GM12892 (cell line): ENCODE measurements around the gene CCDC124. TPM values are rescaled to one million over a fixed set of nuclear protein-coding genes. Genes with fewer than 3 reads are reported as not detected.
"Not testable (repeated sequence)": the region's sequence is repeated elsewhere in the genome, so short reads cannot be mapped to it uniquely, and the experiment has no call there.

ENCODE experiments used
- DNase-seq: peaks from one replicate; pipeline ENCODE4 v3.0.0; 2011; ENCODE audit not compliant: insufficient read length
- FAIRE-seq: peaks from 2 replicates; lab custom pipeline; 2011; peaks lifted over from hg19 to GRCh38; lab: Jason Lieb, UNC
- POLR2A ChIP-seq: IDR thresholded peaks from 2 replicates; pipeline ENCODE4 v1.6.1; 2011; ENCODE audit warnings: low read depth, low read length, control low read depth
- POLR2AphosphoS5 ChIP-seq: IDR thresholded peaks from 2 replicates; pipeline ENCODE4 v1.6.1; 2011; ENCODE audit warnings: low read depth, low read length, control low read depth
- TAF1 ChIP-seq: IDR thresholded peaks from 2 replicates; pipeline ENCODE4 v1.6.1; 2011; ENCODE audit warnings: low read depth, mild to moderate bottlenecking, control low read depth, low read length, borderline replicate concordance
- polyA plus RNA-seq: library from polyadenylated mRNA; unstranded; fragments of >200 nt; gene quantifications from one replicate; pipeline ENCODE4 v1.2.1, GENCODE V29; 2012; ENCODE audit warnings: missing spikeins, inconsistent platforms; ENCODE audit not compliant: missing spikeins

Gene CCDC124, protein sequence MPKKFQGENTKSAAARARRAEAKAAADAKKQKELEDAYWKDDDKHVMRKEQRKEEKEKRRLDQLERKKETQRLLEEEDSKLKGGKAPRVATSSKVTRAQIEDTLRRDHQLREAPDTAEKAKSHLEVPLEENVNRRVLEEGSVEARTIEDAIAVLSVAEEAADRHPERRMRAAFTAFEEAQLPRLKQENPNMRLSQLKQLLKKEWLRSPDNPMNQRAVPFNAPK
- 27.5 TPM for polyA plus RNA-seq

DNA sequence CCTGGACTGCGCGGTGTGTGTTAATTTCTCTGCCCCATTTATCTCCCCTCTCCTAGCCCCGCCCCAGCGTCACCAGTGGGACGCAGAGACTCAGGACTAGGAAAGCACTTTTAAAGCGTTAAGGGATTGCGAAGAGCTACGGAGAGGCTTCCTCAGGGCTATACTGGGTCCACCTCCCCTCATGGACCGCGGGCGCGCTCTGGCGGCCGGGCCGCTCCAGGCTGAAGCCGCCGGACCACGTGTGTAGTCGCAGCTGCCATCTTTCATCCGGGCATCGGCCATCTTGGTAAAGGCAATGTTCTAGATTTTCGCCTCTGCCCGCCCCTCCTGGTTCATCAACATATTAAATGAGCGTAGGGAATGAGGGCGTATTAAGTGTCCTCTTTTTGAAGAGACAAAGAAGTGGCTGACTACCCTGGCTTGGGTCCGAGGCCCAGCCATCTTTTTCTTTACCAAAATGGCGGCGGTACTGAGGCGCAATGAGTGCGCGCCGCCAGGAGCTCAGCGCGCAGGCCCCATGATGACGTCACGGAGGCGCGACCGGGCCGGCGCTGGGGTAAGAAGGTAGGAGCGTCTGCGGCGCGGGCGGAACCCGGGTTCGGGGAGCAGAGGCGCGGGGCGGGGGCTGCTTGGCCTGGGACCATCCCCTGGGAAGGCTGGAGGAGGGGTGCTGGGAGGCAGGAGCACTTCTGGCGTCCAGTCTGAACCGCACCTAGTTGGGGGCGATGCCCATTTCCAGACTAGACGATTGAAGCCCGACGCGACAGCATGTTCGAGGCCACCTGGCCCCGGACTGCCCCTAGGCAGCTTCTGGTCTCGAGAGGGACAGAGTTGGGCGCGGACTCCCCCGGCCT, at the start of gene CCDC124:
CCDC124 (plus strand) TSS at position 531 of the 854 bp plus-strand sequence. CDS start 3,406 bp downstream, outside the sequence.
- DNase-seq (peak; percentile 93), FAIRE-seq (peak; percentile 95)
- TF ChIP-seq POLR2AphosphoS5: no peak
- no peak for TF ChIP-seq TAF1
- peak; percentile 78; the same call in 1 of the 2 replicates for TF ChIP-seq POLR2A

DNA sequence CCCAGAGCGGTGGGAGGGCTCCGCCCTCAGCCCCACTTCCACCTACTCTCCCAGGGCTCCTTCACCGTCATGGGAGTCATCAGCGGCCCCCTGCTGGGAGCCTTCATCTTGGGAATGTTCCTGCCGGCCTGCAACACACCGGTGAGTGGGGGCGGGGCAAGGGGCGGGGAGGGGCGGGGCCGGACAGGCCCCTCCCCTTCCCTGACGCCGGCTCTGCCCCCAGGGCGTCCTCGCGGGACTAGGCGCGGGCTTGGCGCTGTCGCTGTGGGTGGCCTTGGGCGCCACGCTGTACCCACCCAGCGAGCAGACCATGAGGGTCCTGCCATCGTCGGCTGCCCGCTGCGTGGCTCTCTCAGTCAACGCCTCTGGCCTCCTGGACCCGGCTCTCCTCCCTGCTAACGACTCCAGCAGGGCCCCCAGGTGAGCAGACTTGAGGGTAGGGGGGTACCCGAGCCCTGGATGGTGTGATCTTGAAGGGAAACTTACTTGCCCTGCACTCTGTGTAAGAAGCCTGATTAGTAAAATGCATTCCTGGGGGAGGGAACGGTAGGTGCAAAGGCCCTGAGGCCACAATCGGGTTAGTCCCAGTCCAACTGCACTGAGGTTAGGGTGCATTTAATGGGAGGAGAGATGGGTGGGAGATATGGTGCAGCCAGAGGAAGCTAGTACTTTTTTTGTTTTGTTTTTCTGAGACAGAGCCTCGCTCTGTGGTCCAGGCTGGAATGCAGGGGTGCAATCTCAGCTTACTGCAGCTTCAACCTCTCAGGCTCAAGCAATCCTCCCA, 49.0 kb upstream of the CCDC124 start:
- no peak for FAIRE-seq
- DNase-seq: no peak
- TF ChIP-seq POLR2A (no peak), TAF1 (no peak), POLR2AphosphoS5 (no peak)

DNA sequence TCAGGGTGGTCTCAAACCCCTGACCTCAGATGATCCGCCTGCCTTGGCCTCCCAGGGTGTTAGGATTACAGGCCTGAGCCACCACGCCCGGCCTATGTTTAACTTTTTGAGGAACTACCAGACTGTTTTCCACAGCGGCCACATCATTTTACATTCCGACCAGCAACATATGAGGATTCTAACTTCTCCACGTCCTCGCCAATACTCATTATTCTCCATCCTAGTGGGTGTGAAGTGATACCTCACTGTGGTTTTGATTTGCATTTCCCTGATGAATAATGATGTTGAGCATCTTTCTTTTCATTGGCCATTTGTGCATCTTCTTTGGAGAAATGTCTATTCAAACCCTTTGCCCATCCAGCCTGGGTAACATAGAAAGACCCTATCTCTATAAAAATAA, 46.3 kb upstream of the CCDC124 start:
- no peak for DNase-seq
- TF ChIP-seq POLR2A: no peak
- no peak for TF ChIP-seq POLR2AphosphoS5
- no peak for TF ChIP-seq TAF1
- peak; percentile 42 for FAIRE-seq

DNA sequence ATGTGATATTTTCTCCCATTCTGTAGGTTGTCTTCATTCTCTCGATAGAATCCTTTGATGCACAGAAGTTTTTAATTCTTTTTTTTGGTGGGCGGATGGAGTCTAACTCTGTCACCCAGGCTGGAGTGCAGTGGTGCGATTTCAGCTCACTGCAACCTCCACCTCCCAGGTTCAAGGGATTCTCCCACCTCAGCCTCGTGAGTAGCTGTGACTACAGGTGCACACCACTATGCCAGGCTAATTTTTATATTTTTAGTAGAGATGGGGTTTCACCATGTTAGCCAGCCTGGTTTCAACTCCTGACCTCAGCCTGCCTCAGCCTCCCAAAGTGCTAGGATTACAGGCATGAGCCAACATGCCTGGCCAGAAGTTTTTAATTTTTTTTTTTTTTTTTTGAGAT, 45.6 kb upstream of the CCDC124 start:
- not testable (repeated sequence) for DNase-seq, FAIRE-seq

DNA sequence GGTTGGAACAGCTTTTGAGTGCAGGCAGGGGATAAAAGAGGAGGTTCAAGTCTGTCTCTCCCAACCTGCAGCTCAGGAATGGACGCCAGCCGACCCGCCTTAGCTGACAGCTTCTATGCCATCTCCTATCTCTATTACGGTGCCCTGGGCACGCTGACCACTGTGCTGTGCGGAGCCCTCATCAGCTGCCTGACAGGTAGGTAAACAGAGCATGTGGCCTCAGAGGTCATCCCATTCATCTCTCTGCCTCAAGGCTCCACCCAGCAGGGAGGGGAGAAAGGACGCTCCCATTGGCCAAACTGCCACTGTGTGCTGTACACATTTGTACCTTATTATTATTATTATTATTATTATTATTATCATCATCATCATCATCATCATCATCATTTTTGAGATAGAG, 44.6 kb upstream of the CCDC124 start:
- no peak for FAIRE-seq
- TF ChIP-seq POLR2AphosphoS5: no peak
- TF ChIP-seq POLR2A: no peak
- TF ChIP-seq TAF1: no peak
- DNase-seq: no peak

DNA sequence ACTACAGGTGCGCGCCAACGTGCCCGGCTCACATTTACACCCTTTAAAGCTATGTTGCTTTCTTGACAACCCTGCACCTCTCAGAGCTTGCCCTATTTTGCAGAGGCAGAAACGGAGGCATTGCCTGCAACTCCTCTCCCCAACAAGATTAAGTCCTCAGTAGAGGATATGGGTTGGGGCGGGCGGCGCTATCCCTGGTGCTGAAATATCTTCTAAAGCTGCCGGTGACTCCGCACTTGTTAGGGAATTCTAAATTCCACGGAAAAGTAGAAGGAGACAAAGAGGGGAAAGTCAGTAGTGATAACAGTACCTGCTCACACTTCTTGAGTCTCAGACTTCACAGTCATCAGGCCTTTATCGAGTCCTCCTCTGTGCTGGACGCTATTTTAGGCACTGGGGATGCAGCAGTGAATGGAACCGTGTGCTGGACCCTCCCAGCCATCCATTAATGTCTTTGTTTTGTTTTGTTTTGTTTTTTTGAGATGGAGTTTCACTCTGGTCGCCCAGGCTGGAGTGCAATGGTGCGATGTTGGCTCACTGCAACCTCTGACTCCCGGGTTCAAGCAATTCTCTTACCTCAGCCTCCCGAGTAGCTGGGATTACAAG, 43.1 kb upstream of the CCDC124 start:
- DNase-seq (no peak), FAIRE-seq (peak; percentile 24)
- no peak for TF ChIP-seq POLR2A
- no peak for TF ChIP-seq POLR2AphosphoS5
- no peak for TF ChIP-seq TAF1

DNA sequence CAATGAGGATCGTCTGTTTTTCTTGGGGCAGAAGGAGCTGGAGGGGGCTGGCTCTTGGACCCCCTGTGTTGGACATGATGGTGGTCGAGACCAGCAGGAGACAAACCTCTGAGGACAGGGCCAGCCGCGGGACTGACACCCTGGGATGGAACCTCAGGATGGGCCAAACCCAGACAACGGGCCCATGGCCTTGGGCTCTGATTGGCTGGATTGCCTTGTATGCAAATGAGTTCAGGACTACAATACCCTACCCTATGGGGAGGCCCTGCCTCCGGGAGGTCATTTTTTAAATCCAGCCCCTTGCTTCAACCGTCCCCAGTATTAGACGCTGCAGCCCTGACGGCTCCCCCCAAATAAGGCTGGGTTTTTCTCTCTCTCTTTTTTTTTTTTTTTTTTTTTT, 39.0 kb upstream of the CCDC124 start:
- DNase-seq: no peak
- TF ChIP-seq POLR2A (no peak), POLR2AphosphoS5 (no peak), TAF1 (no peak)
- FAIRE-seq: no peak

DNA sequence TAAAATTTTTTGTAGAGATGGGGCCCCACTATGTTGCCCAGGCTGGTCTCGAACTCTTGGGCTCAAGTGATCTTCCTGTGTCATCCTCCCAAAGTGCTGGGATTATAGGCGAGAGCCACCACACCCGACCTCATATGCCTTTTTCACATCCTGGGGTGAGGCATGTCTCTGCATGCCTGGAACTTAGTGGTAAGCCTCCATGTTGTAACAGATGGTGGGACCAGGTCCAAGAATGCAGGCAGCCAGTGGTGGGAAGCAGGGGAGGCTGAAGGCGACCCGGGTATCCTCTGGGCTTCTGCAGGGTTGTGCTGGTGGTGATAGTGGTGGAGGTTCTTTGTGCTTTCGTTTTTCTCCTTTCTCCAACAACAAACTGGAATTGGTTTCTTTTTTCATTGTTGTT, 30.1 kb upstream of the CCDC124 start:
- FAIRE-seq (no peak), DNase-seq (no peak)
- TF ChIP-seq POLR2AphosphoS5: no peak

DNA sequence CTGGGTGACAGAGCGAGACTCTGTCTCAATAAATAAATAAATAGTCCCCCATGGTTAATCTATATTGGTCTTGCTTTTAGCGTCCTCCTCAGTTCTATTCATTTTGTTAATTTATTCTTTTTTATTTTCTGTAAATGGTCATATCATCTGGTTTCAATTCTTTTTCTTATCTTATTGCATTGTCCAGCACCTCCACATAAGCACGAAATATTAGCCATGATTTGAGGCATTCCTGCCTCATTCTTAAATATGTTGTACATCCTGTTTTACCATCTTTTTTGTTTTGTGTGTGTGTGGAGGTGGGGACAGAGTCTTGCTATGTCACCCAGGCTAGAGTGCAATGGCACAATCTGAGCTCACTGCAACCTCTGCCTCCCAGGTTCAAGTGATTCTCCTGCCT, 24.6 kb upstream of the CCDC124 start:
- DNase-seq: no peak
- no peak for TF ChIP-seq TAF1
- TF ChIP-seq POLR2AphosphoS5: no peak
- no peak for TF ChIP-seq POLR2A
- no peak for FAIRE-seq

DNA sequence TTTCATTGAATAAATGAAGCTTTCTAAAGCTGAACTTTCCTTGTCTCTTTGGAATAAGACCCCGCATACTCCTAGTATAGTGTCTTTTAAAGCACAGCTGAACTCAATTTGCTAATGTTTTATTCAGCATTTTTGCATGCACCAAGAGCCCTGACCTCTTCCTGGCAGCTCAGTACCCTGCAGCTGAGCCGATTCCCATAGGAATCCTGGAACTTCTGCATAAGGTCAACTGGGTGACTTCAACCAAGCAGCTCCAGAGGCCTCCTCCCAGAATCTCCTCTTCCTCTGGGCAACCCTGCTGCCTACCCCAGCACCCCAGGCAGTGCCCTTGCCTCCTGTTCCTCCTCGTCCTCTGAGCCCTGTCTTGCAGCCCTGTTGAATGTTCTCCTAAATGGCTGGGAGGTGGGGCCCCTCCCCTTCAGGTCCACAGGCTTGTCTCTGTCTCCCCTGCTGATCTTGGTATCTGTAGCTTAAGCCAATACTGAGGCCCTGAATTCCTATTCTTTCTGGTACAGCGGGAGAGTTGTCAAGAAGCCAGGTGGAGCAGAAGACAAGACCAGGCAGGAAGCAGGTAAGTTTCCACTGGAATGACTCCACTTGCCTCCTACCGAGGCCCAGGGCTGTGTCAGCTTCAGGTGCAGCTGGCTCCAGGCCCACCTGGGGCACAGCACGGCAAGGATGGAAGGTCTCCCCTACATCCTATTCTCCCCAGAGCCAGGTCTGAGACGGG, 23.6 kb upstream of the CCDC124 start:
- no peak for FAIRE-seq
- no peak for DNase-seq
- TF ChIP-seq TAF1 (no peak), POLR2AphosphoS5 (no peak), POLR2A (no peak)
